22Rv1 (cell line): ENCODE results near the gene ASPSCR1.

ENCODE experiments used
- H3K27ac ChIP-seq: fragments of 450-650 bp; 2 replicates; pipeline ENCODE4 v1.5.1; 2017
- CTCF ChIP-seq: fragments of 450-650 bp; IDR thresholded peaks from 2 replicates; pipeline ENCODE4 v1.5.1; 2017; ENCODE audit warnings: mild to moderate bottlenecking
- ZFX ChIP-seq: fragments of 450-650 bp; IDR thresholded peaks from 2 replicates; pipeline ENCODE4 v1.6.1; 2017; ENCODE audit warnings: antibody characterized with exemption, borderline replicate concordance

ASPSCR1 gene

GRCh38 chr17:81939218-81939617 is 38.2 kb upstream of the ASPSCR1 start:
- no peak for TF ChIP-seq CTCF
- no peak for TF ChIP-seq ZFX
- no peak overlapping the region for H3K27ac ChIP-seq

GRCh38 chr17:81939881-81940385 is 37.5 kb upstream of the ASPSCR1 start:
- TF ChIP-seq ZFX (no peak), CTCF (no peak)
- H3K27ac ChIP-seq = no peak overlapping the region

- TF ChIP-seq CTCF (no peak), ZFX (no peak)
- no peak overlapping the region for H3K27ac ChIP-seq
Observed at GRCh38 chr17:81940538-81941483, 36.6 kb upstream of the ASPSCR1 start.

GRCh38 chr17:81941484-81942166 is 35.8 kb upstream of the ASPSCR1 start:
- TF ChIP-seq ZFX = no peak
- no peak for TF ChIP-seq CTCF
- H3K27ac ChIP-seq = no peak overlapping the region

GRCh38 chr17:81942167-81942553 is 35.3 kb upstream of the ASPSCR1 start:
- H3K27ac ChIP-seq = no peak overlapping the region
- no peak for TF ChIP-seq ZFX
- no peak for TF ChIP-seq CTCF

GRCh38 chr17:81944858-81945257 is 32.6 kb upstream of the ASPSCR1 start:
- H3K27ac ChIP-seq = no peak overlapping the region
- TF ChIP-seq ZFX (no peak), CTCF (no peak)

- no peak within 1 kb of the TSS for H3K27ac ChIP-seq
- no peak for TF ChIP-seq ZFX
- TF ChIP-seq CTCF = no peak
Observed at GRCh38 chr17:81947189-81947588, 30.2 kb upstream of the ASPSCR1 start, which contains the start of gene MYADML2. TSS of gene MYADML2 (minus strand) at chr17:81947233. CDS start at chr17:81941741, 5,492 bp downstream.
